Measurements from ENCODE around the gene RNF166. TPM values are rescaled to one million over a fixed set of nuclear protein-coding genes. Genes with fewer than 3 reads are reported as not detected.

RNF166 gene
- polyA plus RNA-seq, 3 donors = 99.3 to 255 (median 120) TPM

GRCh38 chr16:88746506-88746905 is 40.3 kb upstream of the RNF166 start:
- H3K27ac Mint-ChIP-seq = peak overlapping the region in 1 of 7 donors; percentile 55
- peaks cover 16 to 44% of the 10 kb centered on the region in 2 donors for H3K36me3 ChIP-seq (replicated peaks in 1 of 2; ENCODE audit: control insufficient read depth in 1 of 2, insufficient read depth in 2 of 2, low read length in 2 of 2)
- H3K4me1 ChIP-seq (ENCODE audit: control insufficient read depth in 1 of 2, insufficient read depth in 2 of 2, low read length in 2 of 2) = peaks cover 15 to 21% of the 10 kb centered on the region in 2 donors
- H3K27me3 ChIP-seq (ENCODE audit: control insufficient read depth in 2 of 2, insufficient read depth in 2 of 2, low read length in 2 of 2) = no peaks in the 10 kb centered on the region
- peak overlapping the region in 1 of 2 donors; percentile 61 for H3K4me3 Mint-ChIP-seq
- H3K36me3 Mint-ChIP-seq = peaks cover 9 to 48% of the 10 kb centered on the region in 2 donors
- no peak overlapping the region for H2AFZ ChIP-seq (ENCODE audit: insufficient read depth, low read depth, low read length, poor library complexity, severe bottlenecking)
- H3K4me2 ChIP-seq (replicated peaks; ENCODE audit: extremely low read depth, low read length, poor library complexity, severe bottlenecking) = no peak overlapping the region
- no peak overlapping the region for H3K4me3 ChIP-seq (replicated peaks in 1 of 3; ENCODE audit: low read depth in 2 of 3, low read length in 3 of 3)
- H3K27ac ChIP-seq (ENCODE audit: low read depth in 1 of 2, low read length in 2 of 2) = no peak overlapping the region
- no peak overlapping the region for H3K9ac ChIP-seq (ENCODE audit: insufficient read depth, low read length, poor library complexity, severe bottlenecking)
- peaks cover 35% of the 10 kb centered on the region for H3K4me1 Mint-ChIP-seq
- H3K79me2 ChIP-seq (ENCODE audit: insufficient read depth, low read length) = peaks cover 78% of the 10 kb centered on the region
- H3K9me3 ChIP-seq (replicated peaks in 1 of 2; ENCODE audit: control insufficient read depth in 1 of 2, insufficient read depth in 1 of 2, low read length in 2 of 2) = no peaks in the 10 kb centered on the region
- peaks cover 98% of the 10 kb centered on the region for H4K20me1 ChIP-seq (ENCODE audit: insufficient read depth, low read length)
- intact Hi-C loops (cut with micrococcal nuclease) = no loop called here
- peaks cover 0 to 1% (median 0%) of the 10 kb centered on the region in 3 donors for H3K27me3 Mint-ChIP-seq (ENCODE audit: low read depth in 3 of 3)
- WGBS (ENCODE audit: insufficient coverage) = 78% methylated on average over 15 of the region's 17 CpGs
- TF ChIP-seq, protein P1, sequence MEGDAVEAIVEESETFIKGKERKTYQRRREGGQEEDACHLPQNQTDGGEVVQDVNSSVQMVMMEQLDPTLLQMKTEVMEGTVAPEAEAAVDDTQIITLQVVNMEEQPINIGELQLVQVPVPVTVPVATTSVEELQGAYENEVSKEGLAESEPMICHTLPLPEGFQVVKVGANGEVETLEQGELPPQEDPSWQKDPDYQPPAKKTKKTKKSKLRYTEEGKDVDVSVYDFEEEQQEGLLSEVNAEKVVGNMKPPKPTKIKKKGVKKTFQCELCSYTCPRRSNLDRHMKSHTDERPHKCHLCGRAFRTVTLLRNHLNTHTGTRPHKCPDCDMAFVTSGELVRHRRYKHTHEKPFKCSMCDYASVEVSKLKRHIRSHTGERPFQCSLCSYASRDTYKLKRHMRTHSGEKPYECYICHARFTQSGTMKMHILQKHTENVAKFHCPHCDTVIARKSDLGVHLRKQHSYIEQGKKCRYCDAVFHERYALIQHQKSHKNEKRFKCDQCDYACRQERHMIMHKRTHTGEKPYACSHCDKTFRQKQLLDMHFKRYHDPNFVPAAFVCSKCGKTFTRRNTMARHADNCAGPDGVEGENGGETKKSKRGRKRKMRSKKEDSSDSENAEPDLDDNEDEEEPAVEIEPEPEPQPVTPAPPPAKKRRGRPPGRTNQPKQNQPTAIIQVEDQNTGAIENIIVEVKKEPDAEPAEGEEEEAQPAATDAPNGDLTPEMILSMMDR (IDR thresholded peaks at IDR 0.05) = no peak
- no peaks in the 10 kb centered on the region for H3K9me3 Mint-ChIP-seq
- DNase-seq = no peak

DNA sequence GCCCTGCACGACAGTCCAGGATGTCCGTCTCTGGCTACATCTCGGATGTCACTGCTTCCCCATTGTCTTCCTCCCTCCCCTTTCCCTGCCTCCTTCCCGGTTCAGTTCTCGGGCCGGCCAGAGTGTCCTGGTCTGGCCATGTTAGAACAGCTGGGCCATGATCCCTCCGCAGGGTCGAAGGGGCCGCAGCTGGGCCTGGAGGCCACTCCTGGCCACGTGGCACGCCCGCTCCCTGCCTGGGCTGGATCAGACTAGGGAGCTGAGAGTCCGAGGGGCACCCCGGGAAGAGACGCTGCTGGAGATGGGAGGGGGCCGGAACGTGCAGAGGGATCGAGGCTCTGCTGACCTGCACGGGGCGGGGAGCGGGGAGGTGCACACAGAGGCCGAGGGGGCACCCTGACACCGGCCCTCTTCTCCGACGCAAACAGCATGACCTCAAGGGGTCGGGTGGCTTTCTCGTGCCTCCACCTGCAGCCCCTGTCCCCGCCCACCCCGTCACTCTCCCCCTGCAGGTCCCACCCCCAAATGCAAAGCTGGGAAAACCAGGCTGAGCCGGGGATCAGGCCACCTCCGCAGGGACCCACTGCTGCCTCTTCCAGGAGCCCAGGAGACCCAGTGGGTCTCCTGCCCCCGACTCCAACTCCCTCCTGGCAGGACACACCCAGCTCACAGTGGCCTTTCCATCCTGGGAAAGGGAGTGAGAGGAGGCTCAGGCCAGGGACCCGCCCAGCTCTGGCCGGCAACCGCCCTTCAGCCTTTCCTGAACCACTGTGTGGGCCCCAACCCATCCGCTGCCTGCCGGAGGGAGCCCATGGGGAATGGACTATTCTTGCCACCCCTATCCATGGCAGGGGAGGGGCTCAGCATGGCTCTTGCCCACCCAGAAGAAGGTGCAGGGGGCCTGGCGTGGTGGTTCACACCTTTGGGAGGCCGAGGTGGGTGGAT is 38.6 kb upstream of the RNF166 start:
- H3K9me3 Mint-ChIP-seq = no peaks in the 10 kb centered on the region
- Histone ChIP-seq H2AFZ (ENCODE audit: insufficient read depth, low read depth, low read length, poor library complexity, severe bottlenecking) (no peak overlapping the region), H3K4me1 (ENCODE audit: control insufficient read depth in 1 of 2, insufficient read depth in 2 of 2, low read length in 2 of 2) (peaks cover 15 to 21% of the 10 kb centered on the region in 2 donors), H3K4me3 (replicated peaks in 1 of 3; ENCODE audit: low read depth in 2 of 3, low read length in 3 of 3) (no peak overlapping the region), H4K20me1 (ENCODE audit: insufficient read depth, low read length) (peaks cover 98% of the 10 kb centered on the region), H3K27ac (ENCODE audit: low read depth in 1 of 2, low read length in 2 of 2) (no peak overlapping the region), H3K9ac (ENCODE audit: insufficient read depth, low read length, poor library complexity, severe bottlenecking) (no peak overlapping the region), H3K9me3 (replicated peaks in 1 of 2; ENCODE audit: control insufficient read depth in 1 of 2, insufficient read depth in 1 of 2, low read length in 2 of 2) (no peaks in the 10 kb centered on the region), H3K4me2 (replicated peaks; ENCODE audit: extremely low read depth, low read length, poor library complexity, severe bottlenecking) (no peak overlapping the region), H3K36me3 (replicated peaks in 1 of 2; ENCODE audit: control insufficient read depth in 1 of 2, insufficient read depth in 2 of 2, low read length in 2 of 2) (peaks cover 29 to 52% of the 10 kb centered on the region in 2 donors), H3K27me3 (ENCODE audit: control insufficient read depth in 2 of 2, insufficient read depth in 2 of 2, low read length in 2 of 2) (no peaks in the 10 kb centered on the region), H3K79me2 (ENCODE audit: insufficient read depth, low read length) (peaks cover 65% of the 10 kb centered on the region)
- TF ChIP-seq, protein P1 (IDR thresholded peaks at IDR 0.05) = no peak
- WGBS (ENCODE audit: insufficient coverage) = 89% methylated on average over 18 of the region's 39 CpGs
- intact Hi-C loops (cut with micrococcal nuclease) = no loop called here
- H3K27ac Mint-ChIP-seq = peak overlapping the region in 2 of 7 donors; percentile 6 to 23
- DNase-seq = no peak
- H3K36me3 Mint-ChIP-seq = peaks cover 17 to 58% of the 10 kb centered on the region in 2 donors
- H3K4me3 Mint-ChIP-seq = no peak overlapping the region
- H3K27me3 Mint-ChIP-seq (ENCODE audit: low read depth in 3 of 3) = peaks cover 0 to 1% (median 0%) of the 10 kb centered on the region in 3 donors
- H3K4me1 Mint-ChIP-seq = peaks cover 35% of the 10 kb centered on the region

Data from CD14-positive monocyte (primary cell).